ENCODE data around the gene AGK.

The AGK gene

DNA sequence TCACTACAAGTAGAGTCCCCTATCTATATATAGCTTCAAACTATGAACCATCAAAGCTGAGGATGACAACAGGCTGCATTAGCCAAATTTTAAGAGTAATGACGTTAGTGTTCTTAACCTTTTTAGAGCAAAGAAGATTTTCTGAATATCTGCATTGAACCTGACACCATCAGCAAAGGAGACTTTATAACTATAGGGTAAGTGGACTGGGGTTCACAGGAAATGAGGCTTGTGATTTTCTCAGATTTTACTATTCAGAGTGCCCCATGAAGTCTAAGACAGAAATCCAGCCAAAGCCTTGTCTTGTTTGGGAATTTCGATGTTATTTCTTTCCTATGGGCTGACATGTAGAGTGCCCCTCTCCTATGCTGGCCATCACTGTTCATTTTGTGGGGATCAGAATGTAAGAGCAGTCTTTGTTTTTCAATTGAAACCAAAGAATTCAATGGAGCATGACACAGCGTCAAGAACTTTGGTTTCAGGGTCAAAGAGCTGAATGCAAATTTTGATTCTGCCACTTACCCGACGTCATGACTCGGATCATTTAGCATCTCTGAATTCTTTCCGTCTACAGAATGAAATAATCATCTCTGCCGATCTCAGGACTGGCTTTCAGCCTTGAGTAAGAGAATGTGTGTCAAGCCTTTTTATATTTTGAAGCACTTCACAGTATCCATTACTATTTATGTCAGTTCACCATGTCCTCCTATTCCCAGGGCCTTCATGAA, 98.1 kb downstream of the AGK start:
- DNase-seq, result peak; percentile 70

DNA sequence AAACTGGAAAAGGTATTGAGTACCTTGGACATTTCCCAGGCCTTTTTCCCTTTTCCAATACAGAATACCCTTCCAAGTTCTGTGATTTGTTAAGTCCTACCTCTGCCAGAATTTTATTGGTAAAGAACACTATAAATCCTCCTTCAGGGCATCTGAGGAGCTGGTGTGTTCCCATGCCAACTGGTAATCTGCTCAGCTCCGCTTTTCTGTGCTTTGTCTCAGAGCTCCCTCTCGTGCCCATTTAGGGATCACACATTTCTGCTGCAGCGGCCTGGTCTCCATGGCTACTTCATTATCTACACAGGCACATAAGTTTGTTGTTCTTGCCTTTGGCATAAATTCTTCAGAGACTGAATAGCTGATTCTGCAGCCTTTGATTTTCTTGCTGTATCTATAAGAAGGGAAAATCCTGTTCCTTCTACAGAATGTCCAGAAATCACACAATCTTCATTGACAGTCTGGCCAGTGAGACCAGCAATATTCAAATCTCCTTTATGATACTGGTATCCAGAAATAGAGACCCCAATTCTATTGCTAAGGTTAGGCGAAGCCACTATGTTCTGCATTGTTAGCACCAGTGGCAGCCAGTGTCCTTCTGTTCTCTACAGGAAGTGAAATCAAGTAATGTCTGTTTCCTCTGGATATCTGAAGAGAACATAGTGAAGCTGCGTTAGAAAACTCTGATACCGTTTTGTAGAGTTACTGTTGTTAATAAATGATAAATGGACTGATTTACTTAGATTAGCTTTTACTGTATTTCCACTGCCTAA, 98.8 kb downstream of the AGK start:
- peak; percentile 88 for DNase-seq

- DNase-seq, result no peak
These were observed 100.2 kb downstream of the AGK start for GRCh38 chr7:141651417-141651816.

- no peak for DNase-seq
These were observed 101.5 kb downstream of the AGK start for GRCh38 chr7:141652691-141653090.

DNA sequence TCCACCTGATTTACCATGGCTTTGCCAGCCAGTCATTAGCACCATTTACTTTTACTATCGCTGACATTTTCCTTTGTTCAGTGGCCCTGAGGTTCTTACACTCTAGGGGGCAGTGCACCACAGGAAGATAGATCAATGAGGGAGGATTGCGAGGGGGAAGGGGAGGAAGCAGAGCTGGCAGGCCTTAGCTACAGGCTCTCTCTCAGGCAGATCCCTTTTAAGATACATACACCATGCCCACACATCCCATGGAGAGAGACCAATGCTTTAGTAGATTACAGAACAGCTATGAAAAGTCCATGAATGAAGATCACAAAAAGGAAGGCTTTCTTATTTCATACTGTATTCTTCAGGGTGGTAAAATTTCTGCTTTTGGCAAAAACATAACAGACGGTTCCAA, 103.3 kb downstream of the AGK start:
- DNase-seq, result no peak

- no peak for DNase-seq
These were observed 108.3 kb downstream of the AGK start for GRCh38 chr7:141659501-141659900.

- DNase-seq, result no peak
These were observed 109.0 kb downstream of the AGK start for GRCh38 chr7:141660259-141660658.

GRCh38 chr7:141663081-141663849, 112.1 kb downstream of the AGK start:
- DNase-seq, result no peak

GRCh38 chr7:141664450-141664849, 113.2 kb downstream of the AGK start:
- DNase-seq, result no peak

DNA sequence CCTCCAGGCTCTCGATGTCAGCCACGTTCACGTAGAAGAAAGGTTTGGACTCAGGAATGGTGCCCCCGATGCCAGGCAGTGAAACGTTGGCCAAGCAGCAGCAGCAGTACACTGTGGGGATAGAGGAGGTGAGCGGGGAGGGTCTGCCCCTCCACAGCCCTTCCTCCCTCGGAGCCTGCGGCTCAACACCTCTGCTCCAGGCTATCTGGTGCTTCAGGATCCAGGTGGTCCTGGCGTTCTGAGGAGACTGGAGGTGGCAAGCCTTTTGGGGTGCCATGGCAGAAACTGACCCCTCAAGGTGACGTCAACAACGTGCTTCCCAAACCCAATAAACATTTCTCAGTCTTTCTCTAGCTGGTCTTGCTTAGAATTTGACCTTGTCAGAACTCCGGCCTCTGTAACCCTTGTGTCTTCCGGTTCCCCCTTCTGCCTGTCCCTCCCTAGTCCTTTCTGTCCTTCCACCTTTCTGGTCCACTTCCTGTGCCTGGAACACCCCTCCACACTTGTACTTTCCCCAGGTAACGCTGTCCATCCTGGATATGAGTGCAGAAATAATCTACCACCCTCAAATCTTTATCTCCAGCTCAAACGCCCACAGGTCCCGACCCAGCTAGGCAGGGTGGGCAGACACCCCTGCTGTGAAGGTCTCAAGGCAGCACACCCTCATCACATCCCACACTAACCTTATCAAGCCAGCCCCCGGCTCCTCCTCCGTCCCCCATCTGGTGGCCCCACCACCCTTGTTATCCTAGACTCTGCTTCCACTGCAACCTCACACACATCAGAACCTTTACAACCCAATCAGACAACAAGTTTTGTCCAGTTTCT, 114.2 kb downstream of the AGK start:
- DNase-seq, result no peak

DNA sequence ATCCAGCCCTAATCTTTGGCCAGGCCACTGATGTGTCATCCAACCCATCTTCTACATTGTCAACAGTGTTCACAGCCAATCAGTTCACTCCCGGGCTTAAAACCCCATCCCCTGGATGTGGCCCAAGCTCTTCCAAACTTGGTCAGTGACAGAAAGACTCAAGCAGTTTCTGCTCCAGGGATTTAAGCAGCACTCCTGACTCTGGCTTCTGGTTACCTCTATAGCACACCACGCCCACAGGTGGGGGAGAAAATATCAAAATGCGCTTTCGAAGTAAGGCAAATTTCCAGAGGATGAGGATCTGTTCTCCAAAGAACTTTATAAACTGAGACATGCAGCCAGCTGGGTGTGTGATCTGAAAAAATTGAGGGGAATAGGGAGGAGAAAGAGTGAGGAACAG, 114.9 kb downstream of the AGK start:
- no peak for DNase-seq

GRCh38 chr7:141668853-141669252, 117.6 kb downstream of the AGK start:
- DNase-seq, result no peak

GRCh38 chr7:141671705-141672496, 120.7 kb downstream of the AGK start:
- no peak for DNase-seq

- no peak for DNase-seq
These were observed 122.1 kb downstream of the AGK start for GRCh38 chr7:141673346-141673745.

DNA sequence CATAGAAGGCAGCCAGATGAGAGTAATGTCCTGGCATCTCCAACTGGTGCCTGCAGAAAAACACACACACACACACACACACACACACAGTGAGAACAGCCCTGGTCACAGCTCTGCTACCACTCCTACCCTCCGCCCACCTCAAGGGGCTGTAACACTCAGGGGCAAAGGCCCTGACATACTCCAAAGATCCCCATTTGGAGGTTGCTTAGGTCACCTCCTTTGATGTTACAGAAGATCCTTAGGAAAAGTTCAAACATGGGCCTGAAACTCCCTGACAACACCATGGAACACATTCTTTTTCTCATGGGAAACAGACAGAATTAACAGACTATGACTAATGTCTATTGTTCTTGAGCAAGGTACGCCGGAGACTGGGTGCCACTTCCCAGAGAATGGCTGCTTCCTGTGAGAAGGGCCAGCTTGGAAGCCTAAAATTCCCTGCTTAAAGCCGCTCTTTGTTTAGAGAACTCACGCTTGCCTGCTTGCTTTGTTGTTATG, 123.0 kb downstream of the AGK start:
- no peak for DNase-seq

GRCh38 chr7:141674702-141675101, 123.5 kb downstream of the AGK start:
- DNase-seq, result no peak

GRCh38 chr7:141675436-141676215, 124.4 kb downstream of the AGK start:
- no peak for DNase-seq

DNA sequence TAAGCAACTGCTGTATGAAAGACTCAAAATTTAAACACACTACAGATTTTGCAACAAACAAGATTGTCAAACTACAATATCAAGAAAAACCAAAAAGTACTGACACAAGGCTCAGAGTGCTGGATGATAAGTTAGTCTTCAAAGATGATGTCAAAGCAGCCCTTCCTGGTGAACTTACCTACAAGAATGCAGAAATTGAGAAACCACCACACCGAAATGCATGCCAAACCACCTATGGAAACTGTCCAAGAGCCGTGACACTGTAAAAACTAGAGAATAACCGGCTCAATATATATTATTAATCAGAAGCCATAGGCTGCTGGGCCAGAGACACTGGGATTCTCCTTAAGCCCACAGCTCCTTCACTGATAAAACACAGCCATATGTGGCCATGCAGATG, 125.4 kb downstream of the AGK start:
- DNase-seq, result no peak

DNA sequence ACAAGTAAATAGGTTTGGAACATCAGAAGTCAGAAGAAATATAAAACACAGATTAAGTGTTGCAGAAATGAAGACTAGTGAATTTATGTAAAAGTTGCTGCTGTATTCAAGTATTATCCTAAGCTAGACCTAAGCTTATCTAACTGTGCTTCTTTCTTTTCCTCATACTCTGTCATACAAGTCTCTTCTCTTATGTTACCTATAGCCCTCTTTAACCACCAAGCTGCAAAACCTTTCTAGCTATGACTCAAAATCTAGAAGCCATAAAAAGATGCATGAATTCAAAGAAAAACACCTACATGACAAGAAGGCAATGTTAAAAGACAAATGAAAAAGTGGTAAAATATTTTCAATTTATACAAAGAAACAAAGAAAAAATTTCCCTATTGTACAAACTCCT, 127.8 kb downstream of the AGK start:
- DNase-seq, result no peak

- no peak for DNase-seq
These were observed 134.2 kb downstream of the AGK start for GRCh38 chr7:141685285-141686023.

Measured in DMS79 (cell line).